Right atrium auricular region (tissue), 2 donors: ENCODE measurements around the gene ADRA2C. TPM values are rescaled to one million over a fixed set of nuclear protein-coding genes. Genes with fewer than 3 reads are reported as not detected.

Source experiments
- DNase-seq: peaks from one replicate; pipeline ENCODE4 v3.0.0-alpha.2; 2019; ENCODE audit warnings: low spot score
- H3K27ac ChIP-seq, 2 donors: fragments of 200-600 bp; sonication (generic); 1 replicate in 1 of 2; 2 replicates in 1 of 2; pipeline ENCODE4 v1.5.1; 2016 to 2019
- H3K27me3 ChIP-seq, 2 donors: fragments of 200-600 bp; sonication (generic); one replicate each; pipeline versions ENCODE4 v1.5.1 to v1.6.0; 2017 to 2019
- H3K36me3 ChIP-seq: fragments of 200-600 bp; sonication (generic); one replicate; pipeline ENCODE4 v1.5.1; 2016
- H3K4me1 ChIP-seq, 2 donors: fragments of 200-600 bp; sonication (generic); one replicate each; pipeline versions ENCODE4 v1.5.1 to v1.6.0; 2017 to 2019
- H3K4me3 ChIP-seq, 2 donors: fragments of 200-600 bp; sonication (generic); 1 replicate in 1 of 2; 2 replicates in 1 of 2; pipeline ENCODE4 v1.5.1; 2017 to 2019; ENCODE audit warnings: mild to moderate bottlenecking in 1 of 2, moderate library complexity in 1 of 2
- H3K9me3 ChIP-seq, 2 donors: fragments of 200-600 bp; sonication (generic); one replicate each; pipeline ENCODE4 v1.5.1; 2019
- total RNA-seq, 2 donors: library from RNA; depleted of rRNA; stranded (reverse); fragments of >200 nt; gene quantifications; one replicate each; pipeline ENCODE4 v1.1.0, GENCODE V29; 2016
- TF ChIP-seq, protein P1 (sequence below), 2 donors: fragments of 200-600 bp; sonication (generic); IDR thresholded peaks; one replicate each; pipeline ENCODE4 v1.5.1; 2019; ENCODE audit warnings: antibody characterized with exemption in 2 of 2

ADRA2C gene
- total RNA-seq, 2 donors from 2014 or later, result 2.6 to 3.1 TPM

DNA sequence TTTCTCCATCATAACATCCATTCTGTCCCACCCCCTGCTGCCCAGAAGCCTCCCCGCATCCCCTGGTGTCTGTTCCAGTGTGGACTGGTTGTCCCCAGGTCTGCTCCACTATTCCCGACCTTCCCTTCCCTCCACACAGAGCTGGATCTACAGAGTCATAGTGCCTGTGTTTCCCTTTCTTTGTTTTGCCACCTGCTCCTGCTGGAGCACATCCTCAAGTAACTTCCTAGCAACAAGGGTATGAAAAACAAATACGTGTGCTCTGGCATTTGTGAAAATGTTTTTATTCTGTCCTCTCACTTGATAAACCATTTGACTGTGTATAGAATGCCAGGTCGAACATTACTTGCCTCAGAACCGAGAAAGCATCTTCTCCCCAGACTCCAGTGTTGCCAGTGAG, 29.9 kb upstream of the ADRA2C start:
- H3K4me3 ChIP-seq, result no peak overlapping the region
- DNase-seq, result no peak
- TF ChIP-seq, protein P1, sequence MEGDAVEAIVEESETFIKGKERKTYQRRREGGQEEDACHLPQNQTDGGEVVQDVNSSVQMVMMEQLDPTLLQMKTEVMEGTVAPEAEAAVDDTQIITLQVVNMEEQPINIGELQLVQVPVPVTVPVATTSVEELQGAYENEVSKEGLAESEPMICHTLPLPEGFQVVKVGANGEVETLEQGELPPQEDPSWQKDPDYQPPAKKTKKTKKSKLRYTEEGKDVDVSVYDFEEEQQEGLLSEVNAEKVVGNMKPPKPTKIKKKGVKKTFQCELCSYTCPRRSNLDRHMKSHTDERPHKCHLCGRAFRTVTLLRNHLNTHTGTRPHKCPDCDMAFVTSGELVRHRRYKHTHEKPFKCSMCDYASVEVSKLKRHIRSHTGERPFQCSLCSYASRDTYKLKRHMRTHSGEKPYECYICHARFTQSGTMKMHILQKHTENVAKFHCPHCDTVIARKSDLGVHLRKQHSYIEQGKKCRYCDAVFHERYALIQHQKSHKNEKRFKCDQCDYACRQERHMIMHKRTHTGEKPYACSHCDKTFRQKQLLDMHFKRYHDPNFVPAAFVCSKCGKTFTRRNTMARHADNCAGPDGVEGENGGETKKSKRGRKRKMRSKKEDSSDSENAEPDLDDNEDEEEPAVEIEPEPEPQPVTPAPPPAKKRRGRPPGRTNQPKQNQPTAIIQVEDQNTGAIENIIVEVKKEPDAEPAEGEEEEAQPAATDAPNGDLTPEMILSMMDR (IDR thresholded peaks at IDR 0.05), result no peak
- H3K36me3 ChIP-seq, result no peaks in the 10 kb centered on the region
- H3K27me3 ChIP-seq, result no peaks in the 10 kb centered on the region
- H3K4me1 ChIP-seq, result no peaks in the 10 kb centered on the region
- no peaks in the 10 kb centered on the region for H3K9me3 ChIP-seq
- no peak overlapping the region for H3K27ac ChIP-seq

DNA sequence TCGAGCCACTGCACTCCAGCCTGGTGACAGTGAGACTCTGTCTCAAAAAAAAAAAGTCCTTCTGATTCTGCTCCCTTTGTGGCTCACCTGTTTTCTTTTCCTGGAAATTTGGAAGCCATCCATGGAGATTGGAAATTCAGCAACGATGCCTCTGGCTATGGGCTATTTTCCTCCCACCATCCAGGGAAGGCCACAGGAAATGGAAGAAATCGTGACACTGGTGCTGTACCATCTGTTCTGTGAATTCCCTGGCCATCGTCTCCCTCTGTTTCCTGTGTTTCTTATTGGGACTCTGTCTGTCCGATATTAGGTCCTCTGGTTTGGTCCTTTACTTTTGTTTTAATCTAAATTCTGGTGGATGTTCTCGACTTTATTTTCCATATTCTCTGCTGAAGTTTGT, 29.4 kb upstream of the ADRA2C start:
- no peak for DNase-seq
- TF ChIP-seq, protein P1 (IDR thresholded peaks at IDR 0.05), result no peak
- Histone ChIP-seq H3K27me3 (no peaks in the 10 kb centered on the region), H3K27ac (no peak overlapping the region), H3K4me1 (no peaks in the 10 kb centered on the region), H3K9me3 (peaks cover 0 to 4% of the 10 kb centered on the region in 2 donors), H3K36me3 (no peaks in the 10 kb centered on the region), H3K4me3 (no peak overlapping the region)

- Histone ChIP-seq H3K36me3 (no peaks in the 10 kb centered on the region), H3K4me1 (no peaks in the 10 kb centered on the region), H3K9me3 (peaks cover 0 to 19% of the 10 kb centered on the region in 2 donors), H3K27ac (no peak overlapping the region), H3K27me3 (peaks cover 6 to 15% of the 10 kb centered on the region in 2 donors), H3K4me3 (no peak overlapping the region)
- no peak for DNase-seq
- TF ChIP-seq, protein P1 (IDR thresholded peaks at IDR 0.05), result no peak
These were observed 26.6 kb upstream of the ADRA2C start for GRCh38 chr4:3739577-3739976.

GRCh38 chr4:3740256-3740655, 25.9 kb upstream of the ADRA2C start:
- no peak overlapping the region for H3K4me3 ChIP-seq
- no peaks in the 10 kb centered on the region for H3K36me3 ChIP-seq
- H3K27ac ChIP-seq, result no peak overlapping the region
- peaks cover 6 to 15% of the 10 kb centered on the region in 2 donors for H3K27me3 ChIP-seq
- no peak for DNase-seq
- TF ChIP-seq, protein P1 (IDR thresholded peaks at IDR 0.05), result no peak
- H3K4me1 ChIP-seq, result peaks cover 0 to 3% of the 10 kb centered on the region in 2 donors
- peaks cover 0 to 19% of the 10 kb centered on the region in 2 donors for H3K9me3 ChIP-seq

- Histone ChIP-seq H3K9me3 (peaks cover 0 to 19% of the 10 kb centered on the region in 2 donors), H3K27ac (no peak overlapping the region), H3K36me3 (no peaks in the 10 kb centered on the region), H3K4me3 (no peak overlapping the region), H3K27me3 (peaks cover 6 to 15% of the 10 kb centered on the region in 2 donors), H3K4me1 (peaks cover 0 to 3% of the 10 kb centered on the region in 2 donors)
- TF ChIP-seq, protein P1 (IDR thresholded peaks at IDR 0.05), result no peak
- no peak for DNase-seq
These were observed 24.8 kb upstream of the ADRA2C start for GRCh38 chr4:3741217-3742011.
